ENCODE measurements around the gene BCL2L13.
A peak's percentile ranks its signal among the peaks of the same experiment; 100 is the strongest.
"Not testable (repeated sequence)": the region's sequence is repeated elsewhere in the genome, so short reads cannot be mapped to it uniquely, and the experiment has no call there.

Gene BCL2L13

DNA sequence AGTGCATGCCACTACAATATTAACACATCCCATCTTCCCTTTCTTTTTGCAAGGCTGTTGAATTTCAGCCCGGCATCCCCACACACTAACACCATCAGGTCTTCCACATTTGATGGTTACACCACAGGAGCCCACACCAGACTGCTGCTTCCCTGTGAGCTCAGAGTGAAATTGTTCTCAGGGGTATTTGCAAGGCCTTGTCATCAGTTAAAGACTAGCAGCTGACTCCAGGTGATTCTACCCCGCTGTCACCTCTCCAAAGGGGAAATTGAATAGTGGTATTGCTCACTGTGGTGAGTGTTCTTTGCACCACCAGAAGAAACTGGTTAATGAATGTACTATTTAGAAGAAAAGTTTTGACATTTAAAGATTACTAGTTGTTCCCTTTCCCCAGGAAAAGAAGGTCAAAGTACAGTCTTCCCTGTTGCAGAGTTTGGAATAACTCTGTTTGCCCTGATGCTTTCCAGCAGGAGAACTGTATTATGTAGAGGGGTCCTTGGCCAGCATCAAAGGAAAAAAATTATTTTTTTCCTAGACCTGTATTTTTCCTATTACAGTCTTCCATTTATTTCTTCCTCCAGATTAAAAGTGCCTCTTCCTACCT lies 93.8 kb downstream of the BCL2L13 start:
- no peak for DNase-seq

DNA sequence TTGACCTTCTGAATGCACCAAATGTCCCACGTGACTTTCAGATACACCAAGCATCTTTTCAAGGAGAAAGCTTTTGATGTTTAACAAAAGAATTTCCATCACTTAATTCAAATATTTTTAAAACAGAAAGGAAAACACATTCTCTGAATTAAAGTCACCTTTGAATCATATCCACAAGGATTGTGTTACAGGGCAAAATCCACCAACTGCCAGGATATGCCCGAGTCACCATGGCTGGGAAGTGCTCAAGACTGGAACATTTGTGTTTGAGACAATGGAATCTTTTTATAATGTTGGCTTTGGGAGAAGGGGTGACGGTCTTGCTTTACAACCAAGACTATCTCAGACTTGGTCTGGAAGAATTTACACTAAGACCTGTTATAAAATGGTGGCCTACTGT lies 94.9 kb downstream of the BCL2L13 start:
- no peak for DNase-seq

DNA sequence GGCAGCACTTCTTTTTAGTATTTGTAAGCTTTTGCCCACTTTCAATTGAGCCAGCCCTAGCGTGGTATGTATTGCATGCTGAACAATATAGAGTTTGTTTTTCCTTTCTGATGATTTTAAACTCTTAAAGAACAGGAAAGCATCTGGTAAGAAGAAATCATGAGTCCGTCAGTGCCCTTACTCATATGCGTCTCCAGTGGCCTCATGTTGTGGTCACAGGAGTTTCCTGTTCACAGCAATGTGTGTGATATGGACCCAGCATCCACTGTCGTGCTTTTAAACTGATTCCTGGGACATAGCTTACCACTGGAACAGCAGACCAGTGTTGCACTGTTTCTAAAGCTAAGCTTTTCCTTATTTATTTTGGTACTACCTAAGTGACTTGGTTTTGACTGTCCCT lies 95.6 kb downstream of the BCL2L13 start:
- no peak for DNase-seq

DNA sequence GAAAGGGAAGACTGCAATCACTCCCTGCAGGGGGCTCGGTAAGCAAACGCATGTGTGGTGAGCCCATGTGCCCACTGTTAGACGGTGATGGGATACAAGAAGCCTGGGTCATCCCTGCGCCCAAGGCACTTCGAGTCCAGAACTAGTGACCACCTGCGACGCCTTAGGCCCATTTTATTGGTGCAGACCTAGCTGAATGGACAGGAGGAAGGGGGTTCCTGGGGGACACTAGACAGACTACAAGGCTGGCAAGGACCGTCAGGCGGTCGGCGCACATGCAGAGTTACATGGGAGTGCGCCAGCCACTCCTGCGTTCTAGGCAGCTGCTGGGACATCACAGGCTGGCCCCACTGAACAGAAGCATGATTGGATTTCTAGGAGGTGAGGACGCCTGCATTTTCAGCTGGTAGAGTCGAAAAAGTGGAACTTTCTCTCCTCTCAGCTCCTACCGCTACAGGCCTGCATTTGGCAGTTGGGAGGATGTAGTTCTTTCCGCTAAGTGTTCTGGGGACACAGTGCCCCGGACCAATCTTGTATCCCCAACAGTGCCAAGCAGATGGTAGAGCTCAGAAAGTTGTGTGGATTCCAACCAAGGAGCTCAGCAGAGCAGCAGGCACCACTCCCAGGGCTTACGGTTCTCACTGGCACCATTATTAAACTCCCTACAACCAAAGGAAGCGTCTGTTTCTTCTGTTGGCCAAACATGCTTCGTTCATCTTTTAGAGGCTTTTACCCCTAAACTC lies 100.0 kb downstream of the BCL2L13 start:
- DNase-seq: no peak

DNA sequence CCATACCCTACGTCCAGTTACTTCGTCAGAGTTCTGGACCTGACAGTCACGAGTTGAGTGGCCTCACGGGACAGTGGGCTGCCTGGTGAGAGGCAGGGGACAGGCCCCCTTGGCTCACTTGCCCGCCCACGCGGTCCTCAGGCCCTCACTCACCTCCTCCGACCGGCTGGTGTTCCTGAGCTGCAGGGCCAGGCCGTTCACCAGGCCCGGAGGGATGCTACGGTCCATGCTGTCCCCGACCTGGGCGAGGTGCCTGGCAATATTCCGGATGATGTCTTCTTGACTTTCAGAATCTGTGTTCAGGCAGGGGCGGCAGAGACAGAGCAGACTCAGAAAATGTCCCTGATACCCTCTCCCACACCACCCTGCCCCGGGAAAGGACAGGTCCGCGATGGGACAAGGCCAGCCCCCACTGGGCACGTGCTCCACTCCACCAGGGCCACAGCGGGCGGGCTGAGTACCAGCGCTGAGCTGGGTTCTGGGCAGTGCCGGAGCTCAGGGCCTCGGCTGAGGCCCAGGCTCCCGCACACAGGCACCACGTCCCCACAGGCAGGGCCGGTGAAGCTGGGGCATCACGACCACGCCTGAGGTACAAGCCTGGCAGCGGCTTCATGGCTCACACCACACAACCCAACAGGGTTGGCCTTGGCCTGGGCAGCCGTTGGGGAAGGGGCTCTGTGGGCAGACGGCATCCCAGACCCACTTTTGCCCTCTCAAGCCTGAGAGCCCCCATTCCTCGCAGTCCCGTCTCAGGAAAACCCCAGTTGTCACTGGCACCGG lies 100.8 kb downstream of the BCL2L13 start:
- DNase-seq: no peak

DNA sequence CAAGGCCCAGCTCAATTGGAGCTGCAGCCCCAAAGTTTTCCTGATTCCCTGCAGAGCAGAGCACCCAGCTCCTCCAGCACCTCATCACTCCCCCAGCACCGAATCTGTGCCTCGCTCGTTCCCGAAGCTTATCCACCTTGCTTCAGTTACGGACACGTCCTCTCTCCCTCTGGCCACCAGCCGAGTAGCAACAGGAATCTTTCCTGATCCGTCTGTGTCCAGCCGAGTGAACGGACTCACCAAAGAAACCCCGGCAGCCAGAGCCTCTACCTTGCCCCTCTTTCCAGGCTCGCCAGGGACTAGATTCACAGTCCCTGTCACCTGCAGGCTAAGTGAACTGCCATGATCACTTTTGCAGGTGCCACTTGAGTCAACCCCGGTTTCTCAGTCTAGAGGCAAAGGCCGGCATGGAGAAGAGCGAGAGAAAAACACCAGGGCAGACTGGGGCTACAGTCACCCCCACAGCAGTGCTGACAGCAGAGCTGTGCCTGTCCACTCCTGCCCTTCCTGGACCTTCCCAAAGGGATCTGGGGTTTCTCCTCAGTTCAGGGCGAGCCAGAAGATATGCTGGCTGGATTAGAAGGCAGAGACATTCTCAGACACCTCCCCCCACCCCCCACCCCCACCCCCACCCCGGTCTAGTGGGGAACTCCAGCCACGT lies 103.4 kb downstream of the BCL2L13 start:
- no peak for DNase-seq

DNA sequence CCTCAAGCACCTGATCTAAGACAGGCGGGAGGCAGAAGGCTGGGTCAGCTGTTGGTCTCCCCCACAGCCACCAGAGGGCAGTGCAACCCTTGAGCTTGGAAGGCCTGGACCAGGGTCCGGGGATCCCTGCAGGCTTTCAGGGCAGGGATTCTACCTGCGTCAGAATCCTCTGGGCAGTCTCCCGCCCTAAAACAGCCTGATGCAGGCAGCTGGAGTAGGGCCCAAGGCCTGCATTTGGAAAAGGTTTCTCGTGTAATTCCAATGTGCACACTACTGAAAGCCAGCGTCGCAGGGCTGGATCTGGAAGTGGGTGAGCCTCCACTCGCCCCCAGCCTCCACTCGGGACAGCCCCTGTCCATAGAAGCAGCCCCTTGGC lies 104.0 kb downstream of the BCL2L13 start:
- DNase-seq: peak; percentile 69

DNA sequence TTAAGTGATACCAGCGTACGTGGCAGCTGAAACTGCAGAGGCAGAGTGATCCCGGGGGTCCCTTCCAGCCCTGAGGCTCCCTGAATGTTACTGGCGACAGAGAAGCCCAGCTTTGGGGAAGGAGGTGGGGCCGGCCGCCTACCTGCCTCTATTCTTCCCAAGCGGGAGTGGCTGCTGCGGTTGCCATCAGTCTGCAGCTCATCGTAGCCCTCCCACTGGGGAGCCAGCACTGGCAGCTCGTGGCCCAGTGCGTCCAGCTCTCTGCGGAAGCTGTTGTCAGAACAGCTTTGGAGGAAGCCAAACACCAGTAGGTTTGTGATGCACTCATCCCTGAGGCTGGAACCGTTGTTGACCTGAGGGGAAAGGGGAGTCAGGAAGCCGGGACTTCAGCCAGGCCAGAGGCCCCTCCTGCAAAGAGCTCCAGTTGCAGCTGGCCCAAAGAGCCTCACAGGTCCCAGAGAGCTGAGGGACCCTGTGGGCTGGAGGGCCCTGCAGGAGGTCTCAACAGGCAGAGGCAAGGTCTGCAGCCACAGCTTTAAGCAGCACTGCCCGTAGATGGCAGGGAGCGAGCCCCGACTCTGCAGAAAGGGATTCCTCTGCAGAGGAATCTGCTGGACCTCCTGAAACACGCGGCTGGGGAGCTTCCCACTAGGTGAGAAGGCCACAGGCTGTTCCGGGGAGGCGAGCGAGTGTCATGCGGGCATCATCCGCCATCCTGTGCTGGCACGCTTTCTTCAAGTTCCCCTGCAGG lies 105.3 kb downstream of the BCL2L13 start:
- no peak for DNase-seq

DNA sequence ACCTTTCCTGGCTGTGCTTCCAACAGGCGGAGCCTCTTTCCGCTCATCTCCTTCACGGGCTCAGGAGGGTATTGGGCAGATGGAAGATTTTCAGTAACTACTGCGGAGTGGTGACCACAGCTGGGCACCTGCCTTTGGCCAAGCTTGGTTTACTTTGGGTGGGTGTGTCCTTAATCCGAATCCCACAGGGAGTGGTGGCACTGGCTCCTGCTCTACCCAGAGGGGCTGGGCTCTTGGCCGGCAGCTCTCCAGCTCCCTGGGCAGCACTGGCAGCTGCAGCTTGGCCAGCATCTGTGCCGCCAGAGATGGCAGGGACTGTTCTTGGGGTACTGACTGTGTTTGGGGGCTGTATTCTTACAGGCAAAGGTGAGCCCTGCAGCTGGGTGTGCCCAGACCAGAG lies 105.9 kb downstream of the BCL2L13 start:
- no peak for DNase-seq

DNA sequence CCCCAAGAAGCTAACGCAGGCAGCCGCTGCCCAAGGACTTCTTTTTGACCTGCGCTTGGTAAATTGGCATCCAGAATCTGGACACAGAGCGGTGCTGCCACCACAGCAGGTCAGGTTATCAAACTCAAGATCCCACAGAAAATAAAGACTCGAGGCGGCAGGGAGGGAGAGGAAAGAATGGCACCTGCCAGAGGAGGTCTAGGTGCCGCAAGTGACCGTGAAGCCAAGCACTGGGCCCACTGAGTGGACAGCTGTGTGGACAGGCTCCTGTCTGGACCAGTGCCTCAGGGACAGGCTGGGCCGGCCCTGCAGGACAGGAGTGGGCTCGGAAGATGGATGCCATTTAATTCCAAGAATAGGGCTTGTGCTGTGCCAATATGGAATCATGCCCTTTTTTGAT lies 108.4 kb downstream of the BCL2L13 start:
- DNase-seq: no peak

DNA sequence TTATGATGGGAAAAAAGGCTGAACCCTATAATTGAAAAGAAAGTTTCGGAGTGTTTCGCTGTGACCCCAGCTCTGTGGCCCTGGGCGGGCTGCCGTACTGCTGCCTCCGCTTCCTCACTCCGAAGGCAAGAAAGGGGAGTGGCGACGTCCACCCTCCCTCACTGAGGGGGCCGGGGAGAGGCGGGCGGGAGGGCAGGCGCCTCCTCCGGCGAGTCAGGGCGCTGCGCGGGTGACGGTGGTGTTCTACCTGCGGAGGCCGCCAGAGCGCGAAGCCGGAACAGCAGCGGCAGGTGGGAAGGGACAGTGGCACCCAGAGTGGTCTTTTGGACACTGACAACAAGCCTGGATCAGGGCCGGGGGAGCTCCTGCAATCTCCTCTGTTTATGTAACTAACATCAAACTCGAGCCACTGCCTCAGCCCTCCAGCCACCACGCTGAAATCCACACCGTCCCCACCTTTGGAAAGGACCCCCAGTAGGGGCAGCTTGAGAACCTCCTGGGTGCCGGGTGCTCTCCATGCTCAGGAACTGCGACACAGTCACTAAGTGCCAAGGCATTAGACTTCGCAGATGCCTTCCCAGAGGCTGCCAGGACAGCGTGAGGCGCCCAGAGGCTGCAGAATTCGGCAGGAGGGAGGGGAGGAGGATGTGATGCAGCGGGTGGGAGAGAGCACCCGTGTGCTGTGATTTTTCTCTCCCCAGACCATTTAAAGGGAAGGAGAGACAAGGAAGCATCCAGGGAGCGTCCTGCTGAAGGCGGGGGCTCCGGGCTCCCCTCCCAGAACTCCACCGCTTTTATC lies 110.2 kb downstream of the BCL2L13 start:
- DNase-seq: no peak

DNA sequence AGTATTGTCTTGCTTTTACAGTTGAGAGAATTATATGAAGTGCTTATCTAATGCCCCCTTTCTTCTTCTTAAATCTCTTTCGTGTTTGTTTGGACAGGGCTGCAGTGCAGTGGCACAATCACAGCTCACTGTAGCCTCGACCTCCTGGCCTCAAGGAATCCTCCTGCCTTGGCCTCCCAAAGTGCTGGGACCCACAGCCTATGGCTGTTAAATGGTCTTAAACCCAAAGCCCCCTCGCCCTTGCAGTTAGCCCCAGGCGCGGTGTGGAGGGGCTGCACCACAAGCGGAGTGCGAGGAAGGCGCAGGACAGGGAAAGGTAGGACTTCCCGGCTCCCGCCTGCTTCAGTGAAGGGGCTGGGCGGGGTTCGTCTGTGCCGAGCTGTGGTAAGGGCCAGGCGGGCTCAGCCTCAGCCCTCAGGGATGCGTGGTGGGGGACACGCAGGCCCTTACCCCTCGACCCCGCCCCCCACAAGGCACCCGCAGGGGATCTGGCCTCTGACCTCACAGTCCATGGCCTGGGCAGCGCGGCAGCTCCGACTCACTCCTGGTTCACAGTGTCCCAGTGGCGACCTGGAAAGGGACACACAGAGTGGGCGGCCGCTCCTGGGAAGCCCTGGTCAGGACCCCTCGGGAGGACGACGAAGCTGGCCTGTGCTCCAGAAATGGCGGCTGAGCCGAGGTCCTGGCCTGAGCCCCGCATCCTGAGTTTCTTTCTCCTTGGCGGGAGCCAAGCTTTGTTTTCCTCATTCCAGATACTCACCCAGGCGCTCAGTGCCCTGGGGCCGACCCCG lies 111.2 kb downstream of the BCL2L13 start:
- DNase-seq: no peak

DNA sequence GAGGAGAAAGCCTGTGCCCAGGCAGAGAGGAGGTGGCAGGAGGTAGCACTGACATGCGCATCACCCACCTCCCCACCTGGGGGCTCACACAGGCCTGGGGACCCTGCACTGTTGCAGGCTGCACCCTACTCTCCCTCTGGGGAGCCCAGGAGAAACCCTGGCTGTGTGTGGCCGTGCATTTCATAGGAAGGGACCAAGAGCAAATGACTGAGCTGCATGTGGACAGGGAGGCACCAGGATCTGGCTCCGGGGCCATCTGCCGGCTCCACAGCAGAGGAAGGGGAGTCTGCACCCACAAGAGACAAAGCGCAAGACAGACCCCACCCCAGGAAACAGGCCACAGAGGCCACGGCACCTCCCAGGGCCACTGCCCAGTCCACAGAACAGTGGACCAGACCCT lies 113.0 kb downstream of the BCL2L13 start:
- no peak for DNase-seq

DNA sequence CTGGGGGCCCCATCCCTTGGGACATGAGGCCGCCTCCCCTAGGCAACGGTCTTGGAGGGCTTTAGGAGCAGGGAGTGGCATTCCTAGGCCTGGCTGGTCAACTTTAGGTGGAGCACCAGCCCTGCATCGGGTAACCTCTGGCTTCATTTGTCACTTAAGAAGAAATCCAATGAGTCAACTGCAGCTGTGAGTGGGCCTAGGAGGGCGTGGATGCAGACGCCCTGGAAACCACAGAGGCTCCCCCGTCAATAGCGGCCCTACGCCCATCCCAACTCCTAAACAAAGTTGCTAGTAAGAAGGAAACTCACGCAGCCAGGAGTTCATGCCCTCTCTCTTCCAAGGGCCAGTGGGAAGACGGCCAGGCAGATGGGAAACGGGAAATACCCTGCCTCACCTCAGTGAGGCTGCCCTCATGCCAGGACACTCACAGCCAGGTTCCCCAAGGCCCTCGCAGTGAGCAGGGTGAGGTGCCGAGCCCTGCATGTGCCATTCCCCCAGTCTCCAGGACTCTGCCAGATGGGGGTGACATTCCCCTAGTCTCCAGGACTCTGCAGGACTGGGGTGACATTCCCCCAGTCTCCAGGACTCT lies 114.9 kb downstream of the BCL2L13 start:
- no peak for DNase-seq

DNA sequence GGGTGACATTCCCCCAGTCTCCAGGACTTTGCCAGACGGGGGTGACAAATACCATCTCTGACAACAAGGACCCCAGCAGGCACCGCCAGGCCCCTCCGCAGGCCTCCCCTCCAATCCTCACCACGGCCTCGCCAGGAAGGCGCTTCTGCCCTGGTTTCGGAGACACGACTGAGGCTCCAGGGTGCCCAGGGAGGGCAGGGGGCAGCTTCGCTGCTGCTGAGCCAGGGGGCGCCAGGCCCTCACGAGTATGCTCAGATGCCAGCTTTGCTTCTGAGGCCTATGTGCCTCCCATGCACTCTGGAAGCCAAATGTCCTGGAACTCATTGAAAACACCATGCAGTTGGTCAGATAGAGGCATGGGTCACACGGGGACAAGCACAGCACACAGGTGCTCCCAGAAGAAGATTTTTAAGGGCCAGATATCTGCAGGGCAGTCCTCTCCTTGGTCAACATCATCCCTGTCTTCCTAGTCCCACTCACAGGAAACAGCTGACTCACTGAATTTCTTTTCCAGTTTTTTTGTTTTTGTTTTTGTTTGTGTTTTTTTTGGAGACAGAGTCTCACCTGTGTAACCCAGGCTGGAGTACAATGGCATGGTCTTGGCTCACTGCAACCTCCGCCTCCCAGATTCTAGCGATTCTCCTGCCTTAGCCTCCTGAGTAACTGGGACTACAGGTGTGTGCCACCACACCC lies 115.8 kb downstream of the BCL2L13 start:
- peak; percentile 49 for DNase-seq

DNA sequence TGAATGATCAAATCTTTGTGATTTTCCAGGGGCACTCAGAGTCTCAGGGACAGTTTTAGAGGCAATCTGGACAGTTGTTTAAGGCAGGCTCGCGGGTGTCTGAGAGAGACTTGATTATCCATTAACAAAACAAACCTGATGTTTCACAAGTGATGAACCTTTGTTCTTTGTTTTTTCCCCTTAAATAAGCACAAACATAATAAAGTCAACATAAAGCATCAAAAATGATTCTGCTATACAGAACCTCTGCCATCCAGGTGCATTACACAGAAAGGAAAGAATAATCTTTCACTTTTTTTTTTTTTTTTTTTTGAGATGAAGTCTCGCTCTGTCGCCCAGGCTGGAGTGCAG lies 122.6 kb downstream of the BCL2L13 start:
- no peak for DNase-seq

DNA sequence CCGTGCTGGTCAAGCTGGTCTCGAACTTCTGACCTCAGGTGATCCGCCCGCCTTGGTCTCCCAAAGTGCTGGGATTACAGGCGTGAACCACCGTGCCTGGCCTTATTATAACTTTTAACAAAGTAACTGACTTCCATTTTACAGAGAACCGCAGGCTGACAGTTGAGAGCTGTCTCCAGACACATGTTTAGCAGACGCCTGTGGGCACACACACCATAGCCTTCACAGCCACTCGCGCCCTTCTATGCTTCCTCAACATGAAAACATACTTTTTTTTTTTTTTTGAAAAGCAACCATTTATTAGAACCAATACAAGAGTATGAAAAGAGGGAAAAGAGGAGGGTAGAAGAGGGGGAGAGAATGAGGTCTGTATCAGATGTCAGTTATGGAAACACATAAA lies 124.9 kb downstream of the BCL2L13 start:
- not testable (repeated sequence) for DNase-seq

DNA sequence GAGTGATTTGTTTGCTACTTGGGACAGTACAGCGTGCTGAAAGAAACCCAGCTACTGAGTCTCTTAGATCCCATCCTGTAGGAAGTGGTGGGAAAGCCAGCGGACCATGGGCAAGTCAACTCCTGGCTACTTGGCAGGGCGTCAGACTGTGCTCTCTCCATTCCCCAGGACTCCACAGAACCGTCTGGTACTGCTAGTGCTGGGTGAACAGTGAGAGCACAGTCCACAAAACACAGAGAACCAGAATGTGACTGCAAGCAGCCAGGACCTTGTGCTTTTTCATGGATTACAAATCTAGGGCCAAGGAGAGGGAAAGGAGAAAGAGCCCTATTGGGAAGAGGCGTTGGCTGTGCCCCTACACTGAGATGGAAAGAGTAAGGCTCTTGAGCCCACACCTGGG lies 125.5 kb downstream of the BCL2L13 start:
- no peak for DNase-seq

DNA sequence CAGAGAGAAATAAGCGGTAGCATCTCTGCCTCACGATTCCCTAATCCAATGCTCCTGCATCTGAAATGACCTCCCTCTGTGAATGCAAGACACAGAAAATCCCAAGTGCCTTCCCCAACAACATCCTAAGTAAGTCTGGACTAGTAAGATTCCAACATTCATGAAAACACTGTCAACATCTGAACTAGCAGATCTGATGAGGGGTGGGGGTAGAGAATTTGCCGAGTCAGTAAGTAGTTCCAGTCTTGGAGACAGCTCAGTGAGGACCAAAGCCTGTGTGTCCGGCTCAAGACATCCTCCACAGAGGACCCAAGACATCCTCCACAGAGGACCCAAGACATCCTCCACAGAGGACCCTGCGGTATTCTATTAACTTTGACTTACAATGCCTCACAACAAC lies 126.3 kb downstream of the BCL2L13 start:
- DNase-seq: not testable (repeated sequence)
